NCI-H1417 treated with DMSO at 0.1 percent for 48 hours (cell line): ENCODE results near the gene HEMGN.
A peak's percentile ranks its signal among the peaks of the same experiment; 100 is the strongest.

Source experiments
- DNase-seq: peaks from one replicate; lab custom pipeline; 2025; lab: John Stamatoyannopoulos, UW

HEMGN gene

DNA sequence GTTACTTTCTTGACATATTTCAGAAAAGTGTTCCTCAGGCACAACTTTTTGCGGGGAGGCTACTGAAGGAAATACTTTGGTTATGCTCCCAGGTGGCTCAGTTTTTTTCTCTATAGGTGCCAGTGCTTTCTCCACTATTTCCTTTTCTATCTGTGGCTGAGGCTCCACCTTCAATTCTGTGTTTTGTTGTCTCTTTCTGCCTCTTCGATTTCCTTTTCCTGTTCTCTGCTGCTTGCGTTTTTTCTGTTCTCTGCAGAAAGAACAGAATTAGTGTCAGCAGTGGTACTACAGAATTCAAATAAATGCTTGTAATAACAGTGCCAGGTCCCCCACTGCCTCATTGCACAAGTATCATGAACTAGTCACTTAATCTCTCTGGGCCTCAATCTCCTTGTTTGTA is 7.0 kb downstream of the HEMGN start:
- no peak for DNase-seq

DNA sequence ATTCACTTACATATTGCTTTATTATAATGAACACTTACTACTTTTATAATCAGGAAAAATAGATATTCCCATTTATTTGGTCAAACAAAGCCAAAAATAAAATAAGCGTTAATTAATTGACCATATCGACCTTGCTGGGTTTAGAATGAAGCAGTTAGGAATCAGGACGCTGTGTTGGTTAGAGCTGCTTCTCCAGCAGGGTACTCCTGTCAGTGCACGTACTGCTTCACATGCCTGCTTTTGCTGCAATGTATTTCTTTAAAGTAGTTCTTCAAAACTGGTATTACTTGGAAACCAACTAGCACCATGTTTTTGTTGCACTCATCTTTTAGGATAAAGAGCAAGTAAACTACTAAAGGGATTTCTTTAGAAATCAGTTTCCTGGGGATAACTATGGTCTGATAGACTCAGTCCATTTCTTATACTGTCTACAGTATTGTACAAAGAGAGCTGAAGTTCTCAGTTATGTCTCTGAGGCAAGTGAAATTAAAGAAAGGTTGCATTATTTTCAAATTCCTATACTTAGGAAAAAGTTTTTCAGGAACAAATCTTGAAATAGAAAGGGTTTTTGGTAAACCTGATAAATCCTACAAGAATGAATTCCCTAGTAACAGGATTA is 8.9 kb downstream of the HEMGN start:
- DNase-seq, result no peak

DNA sequence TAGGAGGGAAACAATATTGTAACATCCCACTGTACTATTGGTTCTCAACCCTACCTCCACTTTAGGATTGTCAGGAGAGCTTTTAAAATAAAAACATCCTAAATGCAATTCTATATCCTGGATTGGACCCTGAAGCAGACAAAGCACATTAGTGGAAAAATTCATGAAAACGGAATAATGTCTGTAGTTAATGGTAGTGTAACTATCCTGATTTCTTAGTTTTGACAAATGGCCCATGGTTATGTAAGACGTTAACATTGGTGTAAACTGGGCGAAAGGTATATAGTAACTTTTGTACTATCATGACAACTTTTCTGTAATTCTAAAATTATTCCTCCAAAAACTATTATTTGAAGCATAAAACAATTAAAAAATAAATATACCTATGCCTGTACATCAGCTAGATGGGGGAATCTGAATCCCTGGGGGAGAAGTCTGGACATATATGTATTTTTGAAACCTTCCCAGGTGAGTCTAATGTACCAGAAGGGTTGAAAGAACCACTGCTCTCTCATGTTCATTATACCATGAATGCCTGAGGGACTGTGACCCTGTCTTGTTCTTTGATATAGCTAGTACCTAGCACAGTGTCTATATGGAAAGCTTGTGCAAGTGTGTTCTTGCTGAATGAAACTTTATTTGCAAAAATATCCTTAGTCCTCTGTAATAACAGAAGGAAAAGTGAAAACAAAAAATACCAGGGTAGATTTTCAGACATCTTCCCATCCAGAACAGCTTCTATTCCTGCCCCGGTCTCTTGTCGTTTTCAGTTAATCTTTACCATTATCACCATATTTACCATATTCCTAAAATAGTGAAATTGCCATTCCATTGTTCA is 12.3 kb downstream of the HEMGN start:
- DNase-seq, result no peak

GRCh38 chr9:97924386-97924785 is 13.6 kb downstream of the HEMGN start:
- DNase-seq, result no peak

DNA sequence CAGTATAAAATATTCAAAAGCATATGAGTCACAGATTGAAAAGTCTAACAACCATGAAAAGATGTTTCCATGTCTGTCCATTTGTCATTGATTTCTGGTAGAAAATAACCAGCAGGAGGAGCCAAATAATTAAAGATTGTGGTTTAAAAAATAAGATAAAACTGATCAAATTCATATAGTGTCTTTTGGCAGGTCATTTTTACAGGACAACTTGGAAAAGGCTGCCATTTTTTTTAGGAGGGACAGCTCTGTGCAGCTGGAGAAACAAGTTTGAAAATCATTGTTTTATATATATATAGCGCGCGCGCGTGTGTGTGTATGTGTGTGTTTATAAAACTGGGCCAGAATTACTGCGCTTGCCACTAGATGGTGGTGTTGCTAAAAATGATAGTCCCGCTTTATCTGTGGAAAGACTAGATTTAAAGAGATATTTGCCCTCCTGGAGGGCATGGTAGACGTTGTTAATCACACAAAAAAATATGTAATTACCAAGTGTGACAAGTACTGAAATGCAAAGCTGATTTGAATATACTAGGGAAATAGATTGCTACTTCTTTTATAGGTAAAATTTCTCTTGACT is 14.4 kb downstream of the HEMGN start:
- DNase-seq, result peak; percentile 86

DNA sequence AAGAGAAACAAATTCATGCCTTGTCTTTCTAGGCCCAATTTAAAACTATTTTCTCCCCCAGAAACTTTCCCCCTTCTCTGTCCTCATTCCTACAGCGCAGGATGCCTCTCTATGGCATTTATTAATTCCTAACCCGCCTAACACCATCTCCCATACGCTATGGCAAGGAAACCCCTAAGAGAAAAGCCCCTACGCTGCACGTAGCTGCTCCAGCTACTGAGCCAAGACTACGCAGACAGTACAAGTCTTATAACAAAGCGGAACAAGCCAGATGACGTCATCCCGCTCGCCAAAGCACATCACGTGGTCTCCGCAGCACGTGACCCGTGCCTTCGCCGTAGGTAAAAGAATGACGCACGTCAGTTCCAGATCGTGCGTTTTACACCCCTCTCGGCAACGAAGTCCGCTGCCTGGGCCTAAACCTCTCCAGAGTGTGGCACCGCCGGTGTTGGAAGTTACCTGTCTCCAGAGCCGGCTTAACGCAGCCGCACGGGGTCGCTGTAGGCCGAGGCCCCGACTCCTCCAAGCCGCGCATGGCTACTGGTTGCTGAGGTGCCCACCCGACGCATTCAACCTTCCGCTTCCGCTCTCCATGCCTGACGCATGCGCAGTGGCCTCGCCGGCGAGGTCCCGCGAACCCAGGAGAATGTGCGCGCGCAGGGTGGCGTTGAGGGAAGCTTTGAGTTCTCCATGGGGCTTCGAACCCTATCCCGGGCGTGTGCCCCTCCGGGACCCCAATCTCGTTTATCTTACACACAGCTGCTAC is 15.8 kb downstream of the HEMGN start, which contains the start of gene TRMO:
TRMO (minus strand) TSS at position 542 of the 766 bp plus-strand sequence; CDS start at position 535, 7 bp downstream.
- peak; percentile 93 for DNase-seq

- no peak for DNase-seq
Measured at GRCh38 chr9:97919217-97919813, 18.7 kb downstream of the HEMGN start.

GRCh38 chr9:97918611-97919010 is 19.4 kb downstream of the HEMGN start:
- DNase-seq, result no peak

DNA sequence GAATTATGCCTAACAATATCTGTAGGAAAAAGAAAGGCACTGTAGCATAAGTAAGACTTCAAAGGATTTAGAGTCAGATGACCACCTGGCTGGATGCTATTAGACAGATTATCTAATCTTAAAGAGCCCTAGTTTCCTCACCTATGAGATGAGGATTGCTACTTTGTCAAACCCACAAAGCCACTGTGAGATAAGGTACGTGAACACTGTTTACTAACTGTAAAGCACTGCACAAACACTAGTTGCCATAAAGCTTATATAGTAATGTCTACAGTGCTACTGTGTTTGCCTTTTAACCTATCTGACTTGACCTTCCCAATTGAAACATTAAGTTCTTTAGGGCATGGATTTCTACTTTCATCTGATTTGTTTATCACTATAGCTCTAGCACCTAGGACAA is 26.0 kb downstream of the HEMGN start:
- no peak for DNase-seq

GRCh38 chr9:97911528-97911927 is 26.4 kb downstream of the HEMGN start:
- no peak for DNase-seq

GRCh38 chr9:97910357-97910756 is 27.6 kb downstream of the HEMGN start:
- DNase-seq, result no peak

DNA sequence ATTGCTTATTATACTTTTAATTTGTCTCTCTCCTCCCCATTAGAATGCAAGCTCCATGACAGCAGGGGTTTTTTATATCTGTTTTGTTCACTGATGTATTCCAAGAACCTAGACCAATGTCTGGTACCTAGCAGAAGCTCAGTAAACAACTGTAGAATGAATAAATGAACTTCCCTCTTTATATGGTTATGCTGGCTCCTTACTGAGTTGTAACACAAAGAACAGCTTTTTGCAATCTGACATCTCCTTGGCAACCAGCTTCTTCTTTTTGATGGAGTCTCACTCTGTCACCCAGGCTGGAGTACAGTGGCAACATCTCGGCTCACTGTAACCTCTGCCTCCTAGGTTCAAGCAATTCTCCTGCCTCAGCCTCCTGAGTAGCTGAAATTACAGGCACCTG is 29.3 kb downstream of the HEMGN start:
- no peak for DNase-seq

DNA sequence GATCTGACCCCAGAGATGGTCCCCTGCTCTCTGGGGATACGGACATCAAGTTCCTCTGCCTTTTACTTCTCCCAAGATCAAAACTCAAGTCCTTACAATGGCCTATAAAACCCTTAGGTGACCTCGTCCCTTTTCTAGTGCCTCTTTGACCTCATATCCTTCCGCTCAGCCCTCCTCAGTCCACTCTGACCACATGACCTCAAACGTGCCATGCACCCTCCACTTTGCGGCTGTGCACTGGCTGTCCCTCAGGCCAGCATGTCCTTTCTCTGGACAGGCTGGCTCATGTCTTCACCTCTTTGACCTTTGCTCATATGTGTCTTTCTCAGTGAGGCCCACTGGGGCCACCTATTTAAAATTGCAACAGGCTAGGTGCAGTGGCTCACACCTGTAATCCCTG is 30.3 kb downstream of the HEMGN start:
- DNase-seq, result no peak

- no peak for DNase-seq
Measured at GRCh38 chr9:97907046-97907445, 30.9 kb downstream of the HEMGN start.

DNA sequence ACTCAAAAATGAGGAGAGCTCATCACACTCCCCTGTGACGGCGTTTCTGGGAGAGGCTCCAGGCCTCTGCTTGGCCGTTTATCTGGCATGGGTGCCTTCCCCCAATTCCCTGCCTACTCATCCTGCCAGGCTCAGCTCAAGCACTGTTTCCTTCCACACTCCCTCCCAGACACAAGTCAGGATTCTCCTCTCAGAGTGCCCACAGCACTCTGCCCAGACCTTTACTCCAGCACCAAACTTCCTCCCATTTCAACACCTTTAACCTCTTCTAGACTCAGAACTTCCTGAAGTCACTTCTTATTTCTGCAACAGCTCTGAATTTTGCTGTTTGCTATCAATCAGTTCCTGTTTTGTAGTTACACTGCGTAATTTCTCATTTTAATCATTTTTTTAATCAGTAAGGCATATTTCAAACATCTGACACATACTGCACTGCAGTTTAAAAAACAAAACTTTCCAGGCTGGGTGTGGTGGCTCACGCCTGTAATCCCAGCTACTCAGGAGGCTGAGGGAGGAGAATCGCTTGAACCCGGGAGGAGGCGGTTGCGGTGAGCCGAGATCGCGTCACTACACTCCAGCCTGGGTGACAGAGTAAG is 31.6 kb downstream of the HEMGN start:
- no peak for DNase-seq

- DNase-seq, result no peak
Measured at GRCh38 chr9:97905228-97905627, 32.7 kb downstream of the HEMGN start.

- no peak for DNase-seq
Measured at GRCh38 chr9:97904725-97905124, 33.2 kb downstream of the HEMGN start.

- DNase-seq, result no peak
Measured at GRCh38 chr9:97903177-97903576, 34.8 kb downstream of the HEMGN start.

GRCh38 chr9:97900738-97901565 is 37.0 kb downstream of the HEMGN start:
- DNase-seq, result no peak

- no peak for DNase-seq
Measured at GRCh38 chr9:97900103-97900737, 37.8 kb downstream of the HEMGN start.
